ENCODE measurements around the gene MRPL53. TPM values are rescaled to one million over a fixed set of nuclear protein-coding genes. Genes with fewer than 3 reads are reported as not detected.

Gene MRPL53
- total and polyA plus RNA-seq, 2 of the 13 experiments (the other 11 are each of a cell fraction or from before 2014, with no cell fraction given) = 34.3 to 51.9 TPM

- no peak for TF ChIP-seq ELK4 (CRISPR knock-in tag; IDR thresholded peaks at IDR 0.05; ENCODE audit: borderline replicate concordance)
- peak; percentile 81 for TF ChIP-seq GATAD1 (CRISPR knock-in tag; IDR thresholded peaks at IDR 0.05)
- TF ChIP-seq POGK (CRISPR knock-in tag; conservative IDR thresholded peaks at IDR 0.05) = peak; percentile 56; the same call in 1 of the 2 replicates
- peak; percentile 87 for TF ChIP-seq FOSL2 (CRISPR knock-in tag; IDR thresholded peaks at IDR 0.05)
- no peak for TF ChIP-seq TCF12 (IDR thresholded peaks at IDR 0.05)
- peak; percentile 68 for TF ChIP-seq TCF12 (CRISPR knock-in tag; IDR thresholded peaks at IDR 0.05)
- TF ChIP-seq ZSCAN25 (CRISPR knock-in tag; IDR thresholded peaks at IDR 0.05) = 0 out of 2 replicates have a peak, but pooled peaks have one; percentile 12
- peak; percentile 74 for TF ChIP-seq RBM39 (IDR thresholded peaks at IDR 0.05; ENCODE audit: low read depth, low read length, poor library complexity, severe bottlenecking)
- TF ChIP-seq ZNF781 (CRISPR knock-in tag; IDR thresholded peaks at IDR 0.05; ENCODE audit: borderline replicate concordance, not compliant biosample characterization) = peak; percentile 34
- no peak for TF ChIP-seq ZBTB33 (CRISPR knock-in tag; IDR thresholded peaks at IDR 0.05)
- TF ChIP-seq GPN1 (CRISPR knock-in tag; IDR thresholded peaks at IDR 0.05; ENCODE audit: borderline replicate concordance) = no peak
- 0 out of 2 replicates have a peak, but pooled peaks have one; percentile 10 for TF ChIP-seq ZNF44 (CRISPR knock-in tag; IDR thresholded peaks at IDR 0.05)
- no peak for TF ChIP-seq CHD4 (IDR thresholded peaks at IDR 0.05; ENCODE audit: borderline replicate concordance, low read length)
- no peak for TF ChIP-seq MAFG (CRISPR knock-in tag; IDR thresholded peaks at IDR 0.05)
- peak; percentile 31; the same call in 1 of the 2 replicates for TF ChIP-seq ZBED4 (CRISPR knock-in tag; IDR thresholded peaks at IDR 0.05; ENCODE audit: borderline replicate concordance)
Measured at GRCh38 chr2:74502720-74503505, 30.4 kb upstream of the MRPL53 start (continued).

Data from HepG2 (cell line).